Ishikawa (cell line): ENCODE measurements around the gene COG5.

Experiments used
- FOXM1 ChIP-seq: IDR thresholded peaks from 2 replicates; pipeline ENCODE4 v1.6.1; 2012; ENCODE audit warnings: low read depth, borderline replicate concordance
- YY1 ChIP-seq: IDR thresholded peaks from 2 replicates; pipeline ENCODE4 v1.6.1; 2012; ENCODE audit warnings: low read depth

- TF ChIP-seq YY1 (no peak), FOXM1 (no peak)
Observed at GRCh38 chr7:107492875-107493274, 70.8 kb downstream of the COG5 start.
